NCI-H2196 treated with DMSO at 0.1 percent for 48 hours (cell line): ENCODE results near the gene RAB11FIP3.

Experiments
- DNase-seq: peaks from one replicate; lab custom pipeline; 2025; ENCODE audit not compliant: unreplicated experiment; lab: John Stamatoyannopoulos, UW

The RAB11FIP3 gene

GRCh38 chr16:529012-529575 is 103.6 kb downstream of the RAB11FIP3 start:
- no peak for DNase-seq

GRCh38 chr16:530111-530817 is 104.8 kb downstream of the RAB11FIP3 start:
- no peak for DNase-seq

GRCh38 chr16:531494-532125 is 106.2 kb downstream of the RAB11FIP3 start:
- DNase-seq: no peak

GRCh38 chr16:533391-534123 is 108.1 kb downstream of the RAB11FIP3 start:
- DNase-seq: no peak

GRCh38 chr16:534135-534534 is 108.7 kb downstream of the RAB11FIP3 start:
- DNase-seq: no peak

GRCh38 chr16:534856-535445 is 109.5 kb downstream of the RAB11FIP3 start:
- no peak for DNase-seq

- DNase-seq: no peak
Observed at GRCh38 chr16:535446-536405, 110.3 kb downstream of the RAB11FIP3 start.

- DNase-seq: no peak
Observed at GRCh38 chr16:536746-537145, 111.3 kb downstream of the RAB11FIP3 start.

- DNase-seq: no peak
Observed at GRCh38 chr16:537415-538335, 112.2 kb downstream of the RAB11FIP3 start.

GRCh38 chr16:539901-540530 is 114.6 kb downstream of the RAB11FIP3 start:
- DNase-seq: no peak

- no peak for DNase-seq
Observed at GRCh38 chr16:540645-541340, 115.3 kb downstream of the RAB11FIP3 start.

- DNase-seq: no peak
Observed at GRCh38 chr16:543301-544164, 118.1 kb downstream of the RAB11FIP3 start.

- no peak for DNase-seq
Observed at GRCh38 chr16:544517-544916, 119.1 kb downstream of the RAB11FIP3 start.

- peak; percentile 22 for DNase-seq
Observed at GRCh38 chr16:546909-547770, 121.7 kb downstream of the RAB11FIP3 start.

GRCh38 chr16:548586-548985 is 123.1 kb downstream of the RAB11FIP3 start:
- DNase-seq: no peak

GRCh38 chr16:549544-550263 is 124.3 kb downstream of the RAB11FIP3 start:
- no peak for DNase-seq
